HG02571 (cell line): ENCODE measurements around the gene CIB4.

Experiments
- ATAC-seq: cut with Tn5 transposase; IDR thresholded peaks from one replicate; pipeline ENCODE4 v1.9.1; 2021; ENCODE audit warnings: mild to moderate bottlenecking, moderate library complexity; ENCODE audit not compliant: unreplicated experiment

CIB4 gene

DNA sequence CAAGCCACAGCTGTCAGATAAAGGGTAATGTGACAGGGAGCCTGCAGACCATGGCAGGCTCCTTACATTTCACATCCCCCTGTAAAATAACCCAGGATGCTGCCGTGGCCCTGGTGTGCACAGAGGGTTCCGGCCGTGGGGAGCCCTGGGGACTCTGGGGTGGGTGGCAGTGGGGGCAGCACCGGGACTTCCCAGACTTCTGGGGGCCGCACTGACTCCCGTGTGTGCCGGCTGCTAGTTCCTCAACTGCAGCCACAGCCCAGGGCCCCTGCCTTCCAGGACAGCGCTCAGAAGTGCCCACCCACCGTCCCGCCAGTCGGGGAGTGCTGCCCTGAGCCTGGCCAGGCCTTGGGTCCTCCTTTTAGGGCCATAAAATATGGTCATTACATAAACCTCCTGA, 56.5 kb downstream of the CIB4 start:
- no peak for ATAC-seq

DNA sequence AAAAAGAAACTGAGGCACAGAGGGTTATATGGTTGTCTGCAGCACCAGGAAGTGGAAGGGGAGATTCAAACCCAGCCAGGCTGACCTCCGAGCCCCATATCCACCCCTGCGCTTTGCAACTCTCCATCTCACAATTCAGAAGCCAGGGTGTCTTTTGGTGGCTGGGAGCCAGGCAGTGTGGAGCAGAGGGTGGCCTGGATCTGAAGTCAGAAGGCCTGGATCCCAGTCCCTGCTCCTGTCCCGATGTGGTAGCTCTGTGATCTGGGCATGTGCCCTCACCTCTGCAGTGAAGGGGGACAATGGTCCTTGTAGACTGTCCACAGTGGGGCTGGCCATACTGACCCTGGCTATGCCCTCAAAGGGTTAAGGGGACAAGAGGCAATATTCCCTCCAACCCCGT, 57.0 kb downstream of the CIB4 start:
- no peak for ATAC-seq

DNA sequence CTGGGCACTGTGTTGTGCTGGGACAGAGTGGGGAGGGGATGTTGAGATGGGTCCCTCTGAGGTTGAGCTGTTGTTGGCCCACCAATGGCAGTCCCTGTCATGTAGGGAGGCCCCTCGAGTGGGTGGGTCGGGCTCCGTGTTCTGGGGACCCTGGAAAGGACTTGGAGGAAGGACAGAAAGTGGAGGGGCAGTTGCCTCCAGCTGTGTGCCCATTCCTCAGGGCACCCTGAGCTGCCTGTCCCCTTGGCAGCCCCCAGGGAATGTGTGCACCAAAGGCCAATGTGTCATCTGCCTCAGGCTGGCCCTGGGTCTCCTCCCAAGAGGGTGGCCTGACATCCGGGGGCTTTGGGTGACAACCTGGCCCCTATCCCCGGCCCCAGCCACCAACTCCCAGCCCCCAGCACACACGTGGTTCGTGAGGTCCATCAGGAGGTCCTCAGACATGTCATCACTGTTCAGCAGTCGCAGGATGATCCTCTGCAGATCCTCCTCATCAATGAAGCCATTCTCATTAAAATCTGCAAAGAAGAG, 57.7 kb downstream of the CIB4 start:
- ATAC-seq = no peak

DNA sequence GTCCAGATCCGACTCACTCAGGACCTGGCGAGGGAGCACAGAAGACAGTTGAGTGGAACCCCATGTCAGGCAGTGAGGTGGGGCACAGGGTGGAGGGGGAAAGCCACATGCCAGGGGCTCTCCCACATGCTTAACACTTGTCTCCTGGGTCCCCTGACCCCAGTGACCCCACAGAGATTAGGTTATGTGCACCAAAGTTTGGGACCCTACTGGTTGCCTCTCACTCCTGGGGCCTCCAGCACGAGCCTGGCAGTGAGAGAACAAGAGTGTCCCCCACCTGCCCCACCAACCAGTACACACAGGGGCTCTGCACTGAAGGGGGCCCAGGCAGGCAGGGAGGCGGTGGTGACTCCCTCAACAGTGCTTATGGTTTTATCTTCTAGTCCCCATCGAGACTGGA, 58.3 kb downstream of the CIB4 start:
- ATAC-seq = no peak

DNA sequence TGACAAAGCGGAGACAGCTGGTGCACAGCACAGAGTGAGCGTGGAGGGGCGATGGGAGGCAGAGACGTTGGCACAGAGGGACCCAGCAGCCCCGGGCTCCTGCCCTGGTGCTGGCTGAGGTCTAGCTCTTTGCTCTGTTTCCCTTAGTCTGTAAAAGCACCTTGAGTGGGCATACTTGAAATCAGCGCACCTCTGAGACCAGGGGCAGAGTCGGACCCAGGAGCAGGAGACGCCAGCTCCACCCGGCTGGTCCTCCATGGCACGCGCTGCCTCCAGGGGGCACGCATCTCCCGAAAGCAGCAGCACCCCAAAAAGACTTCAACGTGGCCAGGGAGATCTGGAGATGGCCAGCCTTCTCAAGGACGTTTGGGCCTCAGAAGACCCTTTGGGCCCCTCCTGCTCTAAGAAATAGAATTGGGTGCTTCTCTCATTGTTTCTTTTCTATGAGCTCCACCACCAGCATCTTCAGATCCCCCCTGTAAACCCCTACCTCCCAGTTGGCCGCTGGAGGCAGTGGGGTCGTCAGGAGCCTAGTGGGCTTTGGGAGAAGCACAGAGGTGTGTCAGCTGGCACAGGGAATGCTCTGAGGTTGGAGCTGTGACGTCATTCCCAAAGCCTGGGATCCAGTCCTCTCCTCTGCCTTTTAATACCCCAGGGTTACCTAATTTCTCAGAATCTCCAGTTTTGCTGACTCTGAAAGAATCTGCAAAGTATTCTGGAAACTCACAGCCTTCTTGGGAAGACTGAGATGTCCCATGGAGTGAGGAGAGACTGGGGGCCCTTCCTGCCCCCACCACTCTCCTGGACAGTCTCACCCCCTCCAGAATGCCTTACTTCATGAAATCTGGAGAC, 58.9 kb downstream of the CIB4 start:
- no peak for ATAC-seq

DNA sequence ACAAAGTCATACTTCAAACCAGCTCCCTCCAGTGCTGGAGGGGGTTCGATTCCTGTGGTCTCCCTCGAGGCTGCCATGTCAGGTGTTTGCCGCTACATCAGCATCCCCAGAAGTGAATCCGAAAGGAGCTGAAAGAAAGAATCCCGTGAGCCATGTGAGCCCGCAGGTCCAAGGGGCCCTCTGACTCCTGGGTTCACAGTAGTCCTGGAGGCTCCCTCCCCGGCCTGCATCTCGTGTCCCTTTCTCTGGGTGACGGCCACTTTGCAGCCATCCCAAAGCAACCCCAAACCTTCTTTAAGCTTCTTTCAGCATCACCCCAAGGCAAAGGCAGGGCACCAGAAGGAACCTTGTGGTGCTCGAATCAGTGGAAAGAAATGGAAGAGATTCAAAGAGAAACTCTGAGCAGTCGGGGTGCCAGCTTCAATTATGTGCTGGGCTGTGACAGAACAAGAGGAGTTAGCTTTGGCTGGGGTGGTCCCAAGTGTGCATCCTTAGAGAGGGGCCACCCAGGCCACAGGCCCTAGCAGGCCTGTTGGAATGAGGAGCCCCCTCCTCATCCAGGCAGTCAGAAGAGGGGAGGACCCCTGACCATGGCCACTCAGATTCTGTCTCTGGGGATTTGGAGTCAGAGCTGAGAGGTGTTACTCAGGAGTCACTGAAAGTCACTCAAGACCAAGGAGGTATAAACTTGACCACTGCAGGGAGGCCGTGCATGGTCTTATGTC, 59.7 kb downstream of the CIB4 start:
- no peak for ATAC-seq

DNA sequence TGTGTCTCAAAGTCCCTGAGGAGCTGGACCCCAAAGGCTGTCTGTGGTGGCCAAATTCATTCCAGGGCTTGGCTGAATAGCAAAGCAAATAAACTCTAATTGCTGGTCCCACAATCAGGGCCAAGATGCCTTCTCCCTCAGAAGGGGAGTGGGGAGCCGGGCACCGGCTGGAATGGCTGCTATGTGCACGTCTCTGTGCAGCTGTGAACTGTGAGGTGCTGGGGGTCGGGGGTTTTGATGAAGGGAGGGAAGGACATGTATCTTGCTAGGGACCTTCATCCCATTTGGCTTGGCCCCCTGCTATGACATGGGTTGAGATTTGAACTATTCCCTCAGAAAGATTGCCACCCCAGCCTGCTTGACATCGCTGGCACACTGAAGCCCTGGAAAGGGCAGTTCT, 60.4 kb downstream of the CIB4 start:
- no peak for ATAC-seq

DNA sequence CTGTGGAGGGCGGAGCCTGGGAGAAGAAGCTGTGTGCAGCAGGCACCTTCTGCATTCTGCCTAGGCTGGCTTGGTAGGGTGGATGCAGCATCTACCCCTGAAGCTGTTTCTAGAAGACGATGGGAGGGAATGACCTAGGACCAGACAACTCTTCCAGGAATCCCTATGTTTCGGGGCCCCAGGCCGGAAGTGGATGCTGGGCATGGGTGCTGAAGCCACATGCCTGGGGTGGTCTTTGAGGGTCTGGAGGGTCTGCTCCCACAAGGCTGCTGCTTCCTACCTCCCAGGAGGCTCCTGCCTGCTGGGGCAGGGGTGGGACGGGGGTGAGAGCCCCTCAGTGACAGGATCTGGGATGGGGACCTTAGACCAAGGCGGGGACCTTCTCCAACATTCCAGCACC, 61.0 kb downstream of the CIB4 start:
- ATAC-seq = no peak

DNA sequence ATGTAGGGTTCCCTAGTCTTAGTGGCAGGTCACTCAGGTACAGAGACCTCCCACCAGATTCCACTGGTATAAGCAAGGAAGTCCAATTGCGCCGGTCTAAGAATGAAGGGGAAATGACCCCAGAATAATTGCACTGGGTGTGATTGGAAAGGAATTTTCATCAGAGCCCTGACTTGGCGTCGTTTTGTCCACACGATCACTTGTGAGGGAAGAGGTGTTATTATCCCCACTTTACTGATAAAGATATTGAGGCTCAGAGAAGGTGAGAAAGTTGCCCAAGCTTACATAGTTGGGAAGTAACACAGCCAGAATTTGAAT, 61.5 kb downstream of the CIB4 start:
- ATAC-seq = no peak

DNA sequence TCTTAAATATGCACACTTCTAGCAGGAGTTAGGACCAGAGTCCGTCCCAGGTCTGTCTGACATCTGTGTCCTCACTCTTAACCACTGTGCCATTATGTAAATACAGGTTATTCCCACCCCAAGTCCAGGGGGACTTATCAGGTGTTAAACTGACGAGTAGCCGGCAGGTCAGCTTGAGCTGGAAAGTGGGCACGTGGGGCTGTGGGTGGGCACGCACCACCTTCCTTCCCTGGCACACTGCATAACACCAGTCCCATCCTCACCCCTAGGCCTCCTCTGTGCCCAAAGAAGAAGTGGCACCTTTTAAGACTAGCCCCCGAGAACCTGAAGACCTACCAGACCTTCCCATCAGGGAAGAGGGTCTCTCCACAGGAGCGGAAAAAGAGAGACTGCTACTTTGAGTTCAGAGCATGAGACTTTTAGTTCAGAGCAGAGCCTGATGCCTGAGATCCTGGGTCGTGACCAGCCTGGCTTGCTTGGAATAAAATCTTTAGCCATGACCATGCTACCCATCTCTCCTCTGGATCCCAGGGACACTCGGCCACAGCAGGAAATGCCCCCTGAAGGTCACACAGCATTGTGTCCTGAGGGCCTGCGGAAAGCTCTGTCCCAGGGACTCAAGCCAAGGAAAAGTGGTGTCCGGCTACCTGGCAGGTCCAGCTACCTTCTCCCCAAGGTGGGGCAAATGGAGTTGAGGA, 62.0 kb downstream of the CIB4 start:
- ATAC-seq = no peak

DNA sequence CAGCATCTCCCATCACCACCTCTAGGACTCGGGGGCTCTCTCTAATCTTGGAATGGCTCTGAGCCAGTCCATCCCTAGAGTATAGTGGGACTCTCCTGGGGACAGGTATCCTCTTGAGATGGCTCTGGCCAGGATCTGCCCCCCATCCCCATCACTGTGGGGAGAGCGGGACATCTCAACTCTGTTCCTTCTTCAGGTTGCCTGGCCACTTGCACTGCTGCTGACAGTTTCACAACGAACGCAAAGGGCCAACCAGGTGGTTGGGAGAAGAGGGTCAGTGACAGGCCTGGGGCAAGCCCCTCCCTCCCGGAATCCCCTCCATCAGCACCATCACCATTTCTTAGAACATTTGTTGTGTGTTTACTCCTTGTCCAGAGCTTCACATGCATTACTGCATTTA, 62.6 kb downstream of the CIB4 start:
- no peak for ATAC-seq

DNA sequence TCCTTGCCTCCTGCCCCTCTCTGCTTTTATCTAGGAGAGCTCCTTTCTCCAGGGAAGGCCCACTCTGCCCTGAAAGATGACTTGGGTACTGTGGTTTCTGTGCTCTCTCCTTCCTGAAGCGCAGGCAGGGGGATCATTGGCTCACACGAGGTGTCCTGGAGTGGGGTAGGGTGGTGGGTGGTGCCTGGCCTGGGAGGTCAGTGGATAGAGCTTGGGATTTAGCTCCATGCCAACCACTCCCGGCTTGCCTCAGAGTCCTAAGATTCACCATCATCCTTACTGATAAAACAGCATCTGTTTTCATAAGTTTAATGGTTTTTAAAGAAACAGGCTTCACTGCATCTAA, 63.1 kb downstream of the CIB4 start:
- no peak for ATAC-seq

DNA sequence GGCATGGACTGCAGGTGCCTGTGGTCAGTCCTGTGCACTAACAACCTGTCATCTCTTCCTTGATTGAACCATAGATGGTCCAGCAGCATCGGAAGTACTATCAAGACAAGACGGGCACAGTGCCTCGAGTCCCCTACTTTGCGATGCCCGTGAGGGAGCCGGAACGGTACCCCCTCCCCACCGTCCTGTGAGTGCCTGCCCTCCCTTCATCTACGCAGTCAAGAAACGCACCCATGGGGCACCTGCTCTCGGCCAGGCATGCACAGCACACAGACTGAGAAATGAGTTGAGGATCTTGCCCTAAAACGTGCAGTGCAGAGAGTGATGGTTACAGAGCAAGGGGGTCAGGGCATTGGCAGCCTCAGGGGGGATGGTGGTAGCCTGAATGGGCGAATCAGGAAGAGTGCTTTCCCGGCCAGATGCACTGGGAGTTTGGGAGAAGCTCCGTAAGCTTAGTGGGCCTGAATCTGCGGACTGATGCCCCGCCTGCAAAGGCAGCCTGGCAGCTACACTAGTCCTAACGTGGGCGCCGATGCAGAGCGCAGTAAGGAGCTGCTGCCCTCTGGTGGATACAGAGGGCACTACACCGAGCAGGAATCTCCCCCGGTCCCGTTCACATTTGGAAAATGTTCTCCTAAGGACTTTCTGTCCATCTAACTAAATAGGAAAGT, 63.6 kb downstream of the CIB4 start:
- no peak for ATAC-seq

DNA sequence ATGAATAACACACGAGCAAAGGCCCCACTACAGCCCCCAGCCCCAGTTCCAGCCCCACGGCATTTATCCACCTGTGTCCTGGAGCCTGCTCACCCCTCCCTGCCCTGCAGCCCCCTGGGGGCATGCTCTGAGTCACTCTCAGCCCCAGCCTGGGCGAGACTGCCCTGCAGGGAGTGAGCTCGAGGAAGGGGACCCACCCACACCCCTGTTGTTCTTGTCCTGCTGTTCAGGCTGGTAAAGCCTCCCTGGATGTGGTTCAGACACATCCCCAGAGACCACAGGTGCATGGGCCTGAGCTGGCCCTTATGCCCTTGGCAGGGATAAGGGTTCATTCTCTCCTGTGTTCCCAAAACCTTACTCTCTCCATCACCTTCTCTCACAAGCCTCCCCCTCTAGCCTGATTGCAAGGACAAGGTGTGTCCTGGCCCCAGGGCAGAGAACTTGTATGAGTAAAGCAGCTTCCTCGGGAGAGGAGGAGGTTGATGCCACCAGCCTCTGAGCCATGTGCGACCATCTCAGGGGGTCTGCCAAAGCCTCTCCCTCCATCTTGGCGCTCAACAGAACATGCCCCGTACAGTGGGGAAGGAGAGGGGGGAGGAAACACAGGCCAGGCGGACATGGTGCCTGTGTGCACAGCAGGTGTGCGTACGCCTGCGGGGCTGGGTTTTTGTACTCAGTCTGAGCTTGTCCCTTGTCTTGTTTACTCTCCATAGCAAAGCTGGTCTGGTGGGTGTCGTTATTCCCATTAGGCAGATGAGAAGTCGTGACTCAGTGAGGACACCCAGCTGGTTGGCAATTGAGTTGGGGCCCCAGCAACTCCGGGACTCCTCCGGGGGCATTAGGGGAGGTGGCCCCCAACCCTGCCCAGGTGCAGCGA, 64.4 kb downstream of the CIB4 start:
- ATAC-seq = no peak

DNA sequence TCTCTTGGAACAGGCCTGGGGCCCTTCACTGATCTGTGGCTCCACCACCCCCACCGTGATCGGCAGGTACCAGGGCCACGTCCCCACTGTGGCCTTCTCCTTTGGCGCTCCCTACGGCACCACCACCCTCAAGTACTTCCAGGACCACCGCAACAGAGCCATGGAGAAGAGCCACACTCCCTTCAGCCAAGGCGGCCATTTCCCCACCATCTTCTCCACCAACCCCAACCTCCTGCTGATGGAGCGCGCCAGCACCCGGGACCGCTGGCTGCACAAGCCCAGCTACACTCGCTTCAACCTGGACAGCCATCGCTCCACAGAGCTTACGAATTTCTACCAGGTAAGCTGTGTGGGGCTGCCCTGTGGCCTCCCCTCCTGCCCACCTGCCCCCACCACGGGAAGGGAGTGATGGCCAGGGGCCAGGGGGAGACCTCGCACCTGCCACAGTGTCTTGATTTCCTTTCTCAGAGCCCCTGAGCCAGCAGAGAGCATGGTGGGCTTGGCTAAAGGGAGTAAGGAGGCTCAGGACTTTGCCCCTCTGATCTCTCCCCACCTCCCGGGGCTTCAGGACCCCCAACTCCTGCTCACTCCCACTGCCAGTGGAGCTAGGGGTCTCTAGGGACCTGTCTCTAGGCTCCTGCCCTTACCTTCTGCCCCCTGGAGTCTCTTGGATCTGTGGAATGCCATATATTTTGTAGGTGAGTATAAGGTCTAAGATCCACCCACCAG, 65.2 kb downstream of the CIB4 start:
- no peak for ATAC-seq

DNA sequence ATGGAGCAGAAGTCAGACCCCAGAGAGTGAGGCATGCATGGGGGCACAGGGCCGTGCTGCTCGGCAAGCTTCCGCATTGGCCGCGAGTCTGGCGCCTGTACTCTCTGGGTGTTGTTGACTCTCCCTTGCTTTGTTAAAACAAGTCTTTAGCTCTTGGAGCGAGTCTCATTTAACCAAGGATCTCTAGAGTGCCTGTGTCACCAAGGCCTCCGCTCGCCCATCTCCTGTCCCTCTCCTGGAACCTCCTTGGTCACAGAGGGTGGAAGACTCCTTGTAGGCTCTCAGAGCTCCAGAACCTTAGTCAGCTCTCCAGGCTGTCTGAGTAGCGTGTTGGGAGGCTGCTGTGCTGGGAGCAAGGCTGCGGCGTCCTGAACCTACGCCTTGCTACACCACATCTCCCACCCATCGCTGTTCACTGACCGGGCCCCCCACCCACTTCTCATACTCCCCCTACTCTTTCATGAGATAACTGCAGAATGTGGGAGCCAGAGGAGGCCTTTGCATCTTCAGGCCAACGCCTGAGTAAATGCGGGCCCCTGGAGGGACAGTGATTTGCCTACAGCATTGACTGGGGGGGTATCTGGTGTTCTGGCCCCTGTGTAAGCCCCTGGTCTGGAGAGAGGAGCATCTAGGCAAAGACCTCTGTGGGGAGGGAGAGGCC, 66.1 kb downstream of the CIB4 start:
- ATAC-seq = no peak

DNA sequence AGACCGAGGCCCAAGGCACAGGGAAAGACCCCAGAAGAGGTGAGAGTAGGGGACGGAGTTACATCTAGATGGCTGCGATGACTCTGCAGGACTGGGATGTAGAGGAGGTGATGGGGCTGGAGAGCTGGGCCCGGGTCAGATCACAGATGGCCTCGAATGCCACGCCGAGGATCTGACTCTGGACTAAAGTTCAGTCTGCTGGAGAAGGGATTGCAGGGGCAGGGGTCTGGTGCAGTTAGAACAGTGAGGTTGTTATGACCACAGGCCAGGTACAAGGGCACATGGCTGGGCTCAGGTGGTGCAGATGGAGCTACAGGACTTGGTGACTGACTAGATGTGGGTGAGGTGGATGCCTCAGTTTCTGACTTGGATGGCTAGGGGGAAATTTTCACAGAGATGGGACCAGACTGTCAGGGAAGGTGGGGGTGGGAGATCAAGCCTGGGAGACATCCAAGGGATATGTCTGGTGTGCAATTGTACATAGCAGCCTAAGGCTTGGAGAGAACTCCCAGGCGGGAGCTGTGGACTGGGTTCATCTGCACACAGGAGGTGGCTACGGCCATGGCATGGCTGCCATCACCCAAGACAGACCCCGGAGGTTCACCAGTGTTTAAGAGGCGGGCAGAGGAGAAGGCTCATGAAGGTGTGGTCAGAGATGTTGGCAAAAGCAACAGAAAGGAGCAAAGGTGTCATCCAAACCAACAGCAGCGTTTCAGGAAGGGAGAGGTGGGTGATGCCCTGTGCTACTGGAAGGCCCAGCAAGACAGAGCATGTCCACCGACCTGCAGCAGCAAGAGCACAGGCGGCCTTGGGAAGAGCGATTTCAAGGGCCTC, 66.9 kb downstream of the CIB4 start:
- ATAC-seq = no peak

DNA sequence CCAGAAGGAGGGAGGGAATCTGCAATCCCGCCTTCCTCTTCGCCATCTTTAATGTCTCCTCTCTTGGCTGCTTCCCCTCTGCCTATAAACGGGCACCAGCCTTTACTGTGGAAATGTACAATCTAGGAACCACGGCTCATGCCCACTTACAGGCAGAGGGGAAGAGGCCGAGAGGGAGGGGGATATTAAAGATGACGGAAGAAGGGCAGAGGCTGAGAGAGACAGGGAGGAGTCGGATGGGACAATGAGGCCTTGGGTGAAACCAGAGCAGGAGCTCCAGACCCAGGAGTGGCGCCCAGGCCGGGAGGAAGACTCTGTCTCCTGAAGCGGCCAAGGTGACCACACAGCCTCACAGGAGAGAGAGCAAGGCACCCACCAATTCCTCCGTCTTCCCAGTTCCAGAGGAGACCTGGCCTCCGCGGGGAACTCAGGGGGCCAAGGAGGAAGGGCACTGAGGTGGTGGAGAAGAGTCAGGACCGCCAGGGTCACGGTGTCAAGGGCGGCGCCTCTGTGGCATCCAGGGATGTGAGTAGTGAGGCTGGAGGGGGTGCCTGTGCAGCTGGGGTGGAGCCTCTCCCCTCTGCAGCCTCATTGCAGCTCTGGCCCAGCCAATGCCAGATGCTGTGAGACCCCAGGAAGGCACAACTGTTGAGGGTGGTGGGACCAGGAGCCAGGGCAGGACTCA, 67.8 kb downstream of the CIB4 start:
- no peak for ATAC-seq
